GM23248 (cell line): Measurements from ENCODE around the gene HORMAD1. TPM values are rescaled to one million over a fixed set of nuclear protein-coding genes. Genes with fewer than 3 reads are reported as not detected.

Source experiments
- DNase-seq: peaks from one replicate; pipeline ENCODE4 v3.0.0-alpha.2; 2015
- H2AFZ ChIP-seq: fragments of 200-600 bp; sonication (generic); 2 replicates; pipeline ENCODE4 v1.6.1; 2016; ENCODE audit warnings: antibody characterized with exemption
- H3F3A ChIP-seq: fragments of 200-600 bp; sonication (generic); 2 replicates; pipeline ENCODE4 v1.6.1; 2016; ENCODE audit warnings: mild to moderate bottlenecking, antibody characterized with exemption, mixed run types; ENCODE audit not compliant: insufficient read depth
- H3K27ac ChIP-seq: fragments of 200-600 bp; sonication (generic); 2 replicates; pipeline ENCODE4 v1.5.1; 2016; ENCODE audit warnings: mild to moderate bottlenecking
- H3K27me3 ChIP-seq: fragments of 200-600 bp; sonication (generic); replicated peaks from 2 replicates; pipeline ENCODE4 v1.6.1; 2016; ENCODE audit warnings: mild to moderate bottlenecking; ENCODE audit not compliant: insufficient read depth
- H3K36me3 ChIP-seq: fragments of 200-600 bp; sonication (generic); 2 replicates; pipeline ENCODE4 v1.6.1; 2016; ENCODE audit warnings: low read depth, mild to moderate bottlenecking
- H3K4me1 ChIP-seq: fragments of 200-600 bp; sonication (generic); 2 replicates; pipeline ENCODE4 v1.6.1; 2016; ENCODE audit warnings: mild to moderate bottlenecking; ENCODE audit not compliant: insufficient read depth
- H3K4me2 ChIP-seq: fragments of 200-600 bp; sonication (generic); one replicate; pipeline ENCODE4 v1.6.1; 2016; ENCODE audit warnings: mild to moderate bottlenecking; ENCODE audit not compliant: unreplicated experiment
- H3K4me3 ChIP-seq: fragments of 200-600 bp; sonication (generic); 2 replicates; pipeline ENCODE4 v1.5.1; 2016; ENCODE audit warnings: mild to moderate bottlenecking
- H3K79me2 ChIP-seq: fragments of 200-600 bp; sonication (generic); 2 replicates; pipeline ENCODE4 v1.6.1; 2016; ENCODE audit warnings: mild to moderate bottlenecking; ENCODE audit not compliant: insufficient read depth
- H3K9ac ChIP-seq: fragments of 200-600 bp; sonication (generic); 2 replicates; pipeline ENCODE4 v1.6.1; 2016; ENCODE audit warnings: mild to moderate bottlenecking
- H3K9me2 ChIP-seq: fragments of 200-600 bp; sonication (generic); 2 replicates; pipeline ENCODE4 v1.6.1; 2016; ENCODE audit warnings: mixed run types, mild to moderate bottlenecking, moderate library complexity; ENCODE audit not compliant: insufficient read depth
- H3K9me3 ChIP-seq: fragments of 200-600 bp; sonication (generic); one replicate; pipeline ENCODE4 v1.6.1; 2017; ENCODE audit warnings: low read depth
- H4K20me1 ChIP-seq: fragments of 200-600 bp; sonication (generic); 2 replicates; pipeline ENCODE4 v1.6.0; 2016; ENCODE audit not compliant: insufficient read depth
- EZH2 ChIP-seq: fragments of 200-600 bp; sonication (generic); IDR thresholded peaks from 2 replicates; pipeline ENCODE4 v1.6.1; 2018; ENCODE audit warnings: antibody characterized with exemption, mild to moderate bottlenecking; ENCODE audit not compliant: insufficient read depth, poor library complexity, severe bottlenecking
- EZH2phosphoT487 ChIP-seq: fragments of 200-600 bp; sonication (generic); IDR thresholded peaks from 2 replicates; pipeline ENCODE4 v1.6.1; 2018; ENCODE audit warnings: antibody characterized with exemption, moderate library complexity, mild to moderate bottlenecking, low read depth; ENCODE audit not compliant: insufficient read depth
- WGBS, 2 experiments: methylation state at CpG; one replicate each; pipeline ENCODE4 v1.1.6; 2015 to 2017; ENCODE audit warnings: low lambda C conversion rate in 2 of 2, low coverage in 1 of 2; ENCODE audit errors: missing lambda C conversion rate in 2 of 2; 5-methylcytosine and 5-hydroxymethylcytosine counted together
- in situ Hi-C: fragments of 300-500 bp; cut with MboI; formaldehyde crosslinking; loops from 2 replicates; pipeline ENCODE4 v1.15.0; 2020
- polyA plus RNA-seq: library from polyadenylated mRNA; unstranded; fragments of >200 nt; fragmentation: Nextera tagmentation; extraction: Ambion mirVana; gene quantifications from 2 replicates; pipeline ENCODE4 v1.2.1, GENCODE V29; 2016
- total RNA-seq: library from RNA; depleted of rRNA; stranded (reverse); fragments of >200 nt; shearing (Covaris generic); gene quantifications from 2 replicates; pipeline ENCODE4 v1.2.3, GENCODE V29; 2014

HORMAD1 gene
- total and polyA plus RNA-seq, 2 experiments from 2014 or later, result not detected

- Histone ChIP-seq H3K27ac (no peak overlapping the region), H3K79me2 (no peaks in the 10 kb centered on the region), H3K27me3 (no peaks in the 10 kb centered on the region), H3K9me3 (no peaks in the 10 kb centered on the region), H3K4me3 (no peak overlapping the region), H3K9ac (peak overlapping the region; percentile 38), H2AFZ (peak overlapping the region; percentile 87), H3F3A (peaks cover 9% of the 10 kb centered on the region; the same call in 1 of the 2 replicates), H3K9me2 (no peaks in the 10 kb centered on the region), H3K4me1 (peaks cover 15% of the 10 kb centered on the region), H3K36me3 (no peaks in the 10 kb centered on the region), H4K20me1 (no peaks in the 10 kb centered on the region), H3K4me2 (peak overlapping the region; percentile 73)
- WGBS, 2 experiments, result 32 to 33% methylated on average over 2 of the region's 2 CpGs
- TF ChIP-seq EZH2 (no peak), EZH2phosphoT487 (no peak)
- DNase-seq, result peak; percentile 64
- in situ Hi-C loops, result no loop called here
Observed at GRCh38 chr1:150764617-150765101, 44.0 kb upstream of the HORMAD1 start.

- no peaks in the 10 kb centered on the region for H3K27me3 ChIP-seq
- H3K4me2 ChIP-seq, result no peak overlapping the region
- no peaks in the 10 kb centered on the region for H3K36me3 ChIP-seq
- TF ChIP-seq EZH2phosphoT487 (no peak), EZH2 (no peak)
- H3K79me2 ChIP-seq, result no peaks in the 10 kb centered on the region
- in situ Hi-C loops, result no loop called here
- H3K27ac ChIP-seq, result no peak overlapping the region
- no peaks in the 10 kb centered on the region for H3K9me3 ChIP-seq
- H3F3A ChIP-seq, result peaks cover 9% of the 10 kb centered on the region; the same call in 1 of the 2 replicates
- H3K4me1 ChIP-seq, result peaks cover 15% of the 10 kb centered on the region
- H3K4me3 ChIP-seq, result no peak overlapping the region
- H3K9ac ChIP-seq, result no peak overlapping the region
- H3K9me2 ChIP-seq, result no peaks in the 10 kb centered on the region
- no peak overlapping the region for H2AFZ ChIP-seq
- 54 to 68% methylated on average over 3 of the region's 3 CpGs for WGBS, 2 experiments
- DNase-seq, result no peak
- H4K20me1 ChIP-seq, result no peaks in the 10 kb centered on the region
Observed at GRCh38 chr1:150763018-150763417, 42.3 kb upstream of the HORMAD1 start.

- Histone ChIP-seq H3K9ac (no peak overlapping the region), H4K20me1 (no peaks in the 10 kb centered on the region), H3K36me3 (no peaks in the 10 kb centered on the region), H3K79me2 (no peaks in the 10 kb centered on the region), H3K27me3 (no peaks in the 10 kb centered on the region), H3K27ac (no peak overlapping the region), H3K9me3 (no peaks in the 10 kb centered on the region), H3K9me2 (no peaks in the 10 kb centered on the region), H3K4me2 (no peak overlapping the region), H3F3A (peaks cover 9% of the 10 kb centered on the region; the same call in 1 of the 2 replicates), H3K4me1 (peaks cover 15% of the 10 kb centered on the region), H3K4me3 (no peak overlapping the region), H2AFZ (no peak overlapping the region)
- in situ Hi-C loops, result no loop called here
- TF ChIP-seq EZH2 (no peak), EZH2phosphoT487 (no peak)
- WGBS, 2 experiments, result 98 to 100% methylated on average over 2 of the region's 2 CpGs
- no peak for DNase-seq
Observed at GRCh38 chr1:150762552-150762951, 41.9 kb upstream of the HORMAD1 start.

GRCh38 chr1:150761801-150762200 lies 41.1 kb upstream of the HORMAD1 start:
- Histone ChIP-seq H3K27ac (no peak overlapping the region), H3K9me3 (no peaks in the 10 kb centered on the region), H3K79me2 (no peaks in the 10 kb centered on the region), H3K36me3 (no peaks in the 10 kb centered on the region), H2AFZ (no peak overlapping the region), H3K4me3 (no peak overlapping the region), H3K4me2 (no peak overlapping the region), H3K4me1 (peaks cover 15% of the 10 kb centered on the region), H4K20me1 (no peaks in the 10 kb centered on the region), H3K27me3 (no peaks in the 10 kb centered on the region), H3F3A (peaks cover 9% of the 10 kb centered on the region; the same call in 1 of the 2 replicates), H3K9me2 (no peaks in the 10 kb centered on the region), H3K9ac (no peak overlapping the region)
- no peak for DNase-seq
- no peak for TF ChIP-seq EZH2
- no peak for TF ChIP-seq EZH2phosphoT487
- in situ Hi-C loops, result no loop called here
- WGBS, 2 experiments, result 98 to 100% methylated on average over 1 of the region's 1 CpG
